ENCODE data around the gene ZNRF4.

GRCh38 chr19:5425260-5425659 is 30.0 kb upstream of the ZNRF4 start:
- TF ChIP-seq CTCF (IDR thresholded peaks at IDR 0.05; ENCODE audit: low read length): no peak
- TF ChIP-seq EZH2 (IDR thresholded peaks at IDR 0.05; ENCODE audit: borderline replicate concordance, low read length): no peak
